ENCODE results near the gene OSCP1. TPM values are rescaled to one million over a fixed set of nuclear protein-coding genes. Genes with fewer than 3 reads are reported as not detected.

OSCP1 gene
- total RNA-seq, 6 experiments from 2014 or later: 6.0 to 11.0 (median 7.2) TPM

DNA sequence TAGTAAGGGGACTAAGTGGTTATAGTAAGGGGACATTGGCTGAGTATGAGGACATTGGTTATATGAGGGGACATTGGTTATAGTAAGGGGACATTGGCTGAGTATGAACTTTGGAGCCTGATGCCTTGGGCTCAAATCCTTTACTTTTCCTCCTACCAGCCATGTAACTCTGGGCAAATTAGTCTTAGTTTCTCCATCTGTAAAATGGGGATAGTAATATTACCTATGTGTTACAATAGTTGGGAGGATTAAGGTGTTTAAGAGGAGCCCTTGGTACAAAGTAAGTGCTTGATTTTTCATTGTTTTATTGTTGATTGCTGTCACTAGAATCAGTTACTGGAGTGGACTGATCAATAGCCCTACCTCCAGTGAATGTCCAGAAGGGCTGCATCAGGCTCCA is 2.8 kb downstream of the OSCP1 start:
- DNase-seq: no peak
- peaks cover 3% of the 10 kb centered on the region; the same call in 1 of the 2 replicates for H3K36me3 Mint-ChIP-seq (ENCODE audit: low read depth)
- TF ChIP-seq, protein P1, sequence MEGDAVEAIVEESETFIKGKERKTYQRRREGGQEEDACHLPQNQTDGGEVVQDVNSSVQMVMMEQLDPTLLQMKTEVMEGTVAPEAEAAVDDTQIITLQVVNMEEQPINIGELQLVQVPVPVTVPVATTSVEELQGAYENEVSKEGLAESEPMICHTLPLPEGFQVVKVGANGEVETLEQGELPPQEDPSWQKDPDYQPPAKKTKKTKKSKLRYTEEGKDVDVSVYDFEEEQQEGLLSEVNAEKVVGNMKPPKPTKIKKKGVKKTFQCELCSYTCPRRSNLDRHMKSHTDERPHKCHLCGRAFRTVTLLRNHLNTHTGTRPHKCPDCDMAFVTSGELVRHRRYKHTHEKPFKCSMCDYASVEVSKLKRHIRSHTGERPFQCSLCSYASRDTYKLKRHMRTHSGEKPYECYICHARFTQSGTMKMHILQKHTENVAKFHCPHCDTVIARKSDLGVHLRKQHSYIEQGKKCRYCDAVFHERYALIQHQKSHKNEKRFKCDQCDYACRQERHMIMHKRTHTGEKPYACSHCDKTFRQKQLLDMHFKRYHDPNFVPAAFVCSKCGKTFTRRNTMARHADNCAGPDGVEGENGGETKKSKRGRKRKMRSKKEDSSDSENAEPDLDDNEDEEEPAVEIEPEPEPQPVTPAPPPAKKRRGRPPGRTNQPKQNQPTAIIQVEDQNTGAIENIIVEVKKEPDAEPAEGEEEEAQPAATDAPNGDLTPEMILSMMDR (IDR thresholded peaks at IDR 0.05): no peak
- peaks cover 2% of the 10 kb centered on the region; the same call in 1 of the 2 replicates for H3K27me3 Mint-ChIP-seq (ENCODE audit: insufficient read depth)
- no peak overlapping the region for H3K27ac Mint-ChIP-seq
- H3K9me3 Mint-ChIP-seq: no peaks in the 10 kb centered on the region
- no peak overlapping the region for H3K4me3 Mint-ChIP-seq
- H3K4me1 Mint-ChIP-seq (ENCODE audit: low read depth): peaks cover 30% of the 10 kb centered on the region

GRCh38 chr1:36446746-36447145 is 3.5 kb downstream of the OSCP1 start:
- Mint-ChIP-seq H3K36me3 (ENCODE audit: low read depth) (no peaks in the 10 kb centered on the region), H3K27me3 (ENCODE audit: insufficient read depth) (peaks cover 2% of the 10 kb centered on the region), H3K27ac (no peak overlapping the region), H3K4me1 (ENCODE audit: low read depth) (peaks cover 26% of the 10 kb centered on the region), H3K9me3 (no peaks in the 10 kb centered on the region), H3K4me3 (no peak overlapping the region)
- no peak for DNase-seq
- TF ChIP-seq, protein P1 (IDR thresholded peaks at IDR 0.05): no peak

- Mint-ChIP-seq H3K27me3 (ENCODE audit: insufficient read depth) (peaks cover 2% of the 10 kb centered on the region), H3K4me3 (no peak overlapping the region), H3K27ac (no peak overlapping the region), H3K4me1 (ENCODE audit: low read depth) (peaks cover 21% of the 10 kb centered on the region), H3K36me3 (ENCODE audit: low read depth) (no peaks in the 10 kb centered on the region), H3K9me3 (no peaks in the 10 kb centered on the region)
- no peak for DNase-seq
- TF ChIP-seq, protein P1 (IDR thresholded peaks at IDR 0.05): peak; percentile 33; the same call in 1 of the 2 replicates
These were observed 4.0 kb downstream of the OSCP1 start for GRCh38 chr1:36446271-36446670.

DNA sequence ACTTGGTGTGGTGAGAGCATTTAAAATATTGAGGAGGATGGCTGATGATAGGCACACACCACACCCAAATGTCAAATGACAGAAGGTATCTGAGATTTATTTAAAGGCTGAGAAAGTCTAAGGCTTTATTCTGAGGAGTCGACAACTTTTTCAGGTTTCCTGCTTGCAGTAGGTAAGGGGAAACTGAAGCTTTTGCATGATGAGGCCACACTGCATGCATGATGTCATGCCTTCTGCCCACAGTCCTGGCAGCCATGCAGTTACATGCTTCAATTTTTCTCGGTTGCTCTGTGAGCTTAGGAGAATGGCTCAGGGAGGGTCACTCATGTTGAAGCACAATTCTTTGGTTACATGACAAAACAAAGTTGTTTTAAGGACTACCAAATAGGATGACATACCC is 7.0 kb downstream of the OSCP1 start:
- no peaks in the 10 kb centered on the region for H3K36me3 Mint-ChIP-seq (ENCODE audit: low read depth)
- H3K4me1 Mint-ChIP-seq (ENCODE audit: low read depth): peaks cover under 1% of the 10 kb centered on the region
- TF ChIP-seq, protein P1 (IDR thresholded peaks at IDR 0.05): no peak
- no peaks in the 10 kb centered on the region for H3K9me3 Mint-ChIP-seq
- H3K27me3 Mint-ChIP-seq (ENCODE audit: insufficient read depth): peaks cover 2% of the 10 kb centered on the region; the same call in 1 of the 2 replicates
- H3K4me3 Mint-ChIP-seq: no peak overlapping the region
- no peak for DNase-seq
- H3K27ac Mint-ChIP-seq: no peak overlapping the region

- no peaks in the 10 kb centered on the region for H3K4me1 Mint-ChIP-seq (ENCODE audit: low read depth)
- no peak overlapping the region for H3K4me3 Mint-ChIP-seq
- peaks cover 2% of the 10 kb centered on the region; the same call in 1 of the 2 replicates for H3K27me3 Mint-ChIP-seq (ENCODE audit: insufficient read depth)
- no peaks in the 10 kb centered on the region for H3K36me3 Mint-ChIP-seq (ENCODE audit: low read depth)
- no peak overlapping the region for H3K27ac Mint-ChIP-seq
- TF ChIP-seq, protein P1 (IDR thresholded peaks at IDR 0.05): no peak
- DNase-seq: no peak
- no peaks in the 10 kb centered on the region for H3K9me3 Mint-ChIP-seq
These were observed 7.9 kb downstream of the OSCP1 start for GRCh38 chr1:36442337-36442736.

DNA sequence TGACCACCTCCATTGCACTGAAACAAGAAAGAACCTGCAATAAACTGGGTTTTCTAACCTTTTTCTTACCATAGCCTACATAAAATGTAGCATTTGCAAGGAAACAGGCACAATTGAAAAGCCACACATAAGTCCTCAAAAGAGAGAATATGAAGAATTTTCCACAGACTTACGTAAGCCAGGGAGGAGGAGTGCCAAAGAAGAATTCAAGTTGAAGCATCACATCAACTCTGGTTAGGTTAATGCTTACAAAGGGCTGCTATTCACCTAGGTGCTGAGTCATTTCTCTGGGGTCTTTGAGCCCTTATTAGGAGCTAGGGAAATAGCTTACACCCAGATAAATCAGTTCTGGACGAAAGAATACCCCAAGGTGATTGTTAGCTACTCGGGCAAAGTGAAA is 9.6 kb downstream of the OSCP1 start:
- peaks cover 2% of the 10 kb centered on the region; the same call in 1 of the 2 replicates for H3K27me3 Mint-ChIP-seq (ENCODE audit: insufficient read depth)
- no peaks in the 10 kb centered on the region for H3K36me3 Mint-ChIP-seq (ENCODE audit: low read depth)
- H3K4me1 Mint-ChIP-seq (ENCODE audit: low read depth): peaks cover 9% of the 10 kb centered on the region
- TF ChIP-seq, protein P1 (IDR thresholded peaks at IDR 0.05): no peak
- H3K4me3 Mint-ChIP-seq: no peak overlapping the region
- H3K9me3 Mint-ChIP-seq: no peaks in the 10 kb centered on the region
- no peak overlapping the region for H3K27ac Mint-ChIP-seq
- no peak for DNase-seq

All from HFFc6 (cell line).